A549 (cell line): Measurements from ENCODE around the gene KLHDC7B.

Experiments used
- CBX2 ChIP-seq: fragments of 200-600 bp; sonication (generic); IDR thresholded peaks from 2 replicates; pipeline ENCODE4 v1.6.1; 2016; ENCODE audit warnings: low read depth, mild to moderate bottlenecking, borderline replicate concordance
- CEBPB ChIP-seq, 2 experiments: fragments of >200 bp in 1 of 2; sonication (Bioruptor Twin) in 1 of 2; formaldehyde crosslinking in 1 of 2; IDR thresholded peaks; 2 replicates each; pipeline ENCODE4 v1.6.1; 2012 to 2016
- MAZ ChIP-seq: fragments of 150-350 bp; IDR thresholded peaks from 2 replicates; pipeline ENCODE4 v1.6.1; 2014; ENCODE audit warnings: antibody characterized with exemption, low read depth, low read length, borderline replicate concordance
- MYC ChIP-seq: IDR thresholded peaks from 2 replicates; pipeline ENCODE4 v1.6.1; 2012; ENCODE audit warnings: mild to moderate bottlenecking, inconsistent platforms, low read length, improper control_type of control experiment, borderline replicate concordance
- POLR2A ChIP-seq: IDR thresholded peaks from 2 replicates; pipeline ENCODE4 v1.6.1; 2012; ENCODE audit warnings: mild to moderate bottlenecking, low read length
- RAD21 ChIP-seq, 2 experiments: fragments of >200 bp in 1 of 2; sonication (Bioruptor Twin) in 1 of 2; formaldehyde crosslinking in 1 of 2; IDR thresholded peaks in 1 of 2; conservative IDR thresholded peaks in 1 of 2; 2 replicates in 1 of 2; 3 replicates in 1 of 2; pipeline ENCODE4 v1.6.1; 2012 to 2018; ENCODE audit warnings: inconsistent platforms in 1 of 2
- SMC3 ChIP-seq: fragments of >200 bp; sonication (Bioruptor Twin); formaldehyde crosslinking; IDR thresholded peaks from 3 replicates; pipeline ENCODE4 v1.6.1; 2018; ENCODE audit warnings: inconsistent platforms
- SREBF2 ChIP-seq: fragments of 450-650 bp; IDR thresholded peaks from 2 replicates; pipeline ENCODE4 v1.6.1; 2014; ENCODE audit warnings: mild to moderate bottlenecking, moderate library complexity
- TF ChIP-seq, protein P1 (sequence below): fragments of >200 bp; sonication (Bioruptor Twin); formaldehyde crosslinking; IDR thresholded peaks from 3 replicates; pipeline ENCODE4 v1.5.1; 2016
- TF ChIP-seq, protein P2 (sequence below): fragments of 200-600 bp; sonication (generic); IDR thresholded peaks from 2 replicates; pipeline ENCODE4 v1.6.1; 2016; ENCODE audit warnings: antibody characterized with exemption, mild to moderate bottlenecking, moderate library complexity
- TF ChIP-seq, protein P3 (sequence below): fragments of 250-450 bp; sonication (Bioruptor Pico); IDR thresholded peaks from 2 replicates; pipeline ENCODE4 v1.5.0; 2020; ENCODE audit warnings: low read depth, mild to moderate bottlenecking, moderate library complexity

DNA sequence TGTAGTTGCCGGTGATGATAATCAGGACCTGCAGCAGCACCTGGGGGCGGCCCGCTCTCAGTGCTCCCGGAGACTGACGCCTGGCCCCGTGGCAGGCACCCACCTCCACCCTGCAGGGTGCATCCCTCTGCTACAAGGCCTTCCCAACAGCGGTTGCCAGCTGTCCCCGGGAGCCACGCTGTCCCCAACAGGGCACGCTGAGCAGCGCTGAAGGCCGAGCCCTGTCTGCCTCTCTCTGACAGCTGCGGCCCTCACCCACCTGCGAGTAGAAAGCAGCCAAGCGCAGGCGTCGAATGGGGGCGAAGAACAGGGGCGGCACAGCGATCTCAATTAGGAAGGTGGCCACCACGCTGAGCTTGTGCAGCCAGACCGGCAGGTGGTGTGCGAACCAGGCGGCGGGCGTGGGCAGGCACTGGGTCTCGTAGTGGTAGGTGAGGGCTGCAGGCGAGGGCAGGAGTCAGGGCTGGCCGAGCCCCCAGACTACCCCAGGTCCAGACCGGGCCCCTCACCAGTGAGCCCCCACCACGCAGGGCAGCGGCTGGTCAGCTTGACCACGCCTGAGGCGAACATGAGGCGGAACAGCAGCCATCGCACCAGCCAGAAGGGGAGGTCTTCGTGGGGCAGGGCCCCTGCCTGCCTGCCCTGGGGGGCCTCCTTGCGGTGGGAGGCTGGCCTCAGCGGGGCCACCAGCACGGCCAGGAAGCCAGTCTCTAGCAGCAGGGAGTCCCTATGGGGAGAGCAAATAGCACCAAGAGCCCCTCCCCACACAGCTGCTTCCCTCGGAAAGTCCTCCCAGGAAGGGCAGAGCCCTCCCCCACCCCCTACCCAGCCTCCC, 39.7 kb upstream of the KLHDC7B start:
- TF ChIP-seq, protein P1, sequence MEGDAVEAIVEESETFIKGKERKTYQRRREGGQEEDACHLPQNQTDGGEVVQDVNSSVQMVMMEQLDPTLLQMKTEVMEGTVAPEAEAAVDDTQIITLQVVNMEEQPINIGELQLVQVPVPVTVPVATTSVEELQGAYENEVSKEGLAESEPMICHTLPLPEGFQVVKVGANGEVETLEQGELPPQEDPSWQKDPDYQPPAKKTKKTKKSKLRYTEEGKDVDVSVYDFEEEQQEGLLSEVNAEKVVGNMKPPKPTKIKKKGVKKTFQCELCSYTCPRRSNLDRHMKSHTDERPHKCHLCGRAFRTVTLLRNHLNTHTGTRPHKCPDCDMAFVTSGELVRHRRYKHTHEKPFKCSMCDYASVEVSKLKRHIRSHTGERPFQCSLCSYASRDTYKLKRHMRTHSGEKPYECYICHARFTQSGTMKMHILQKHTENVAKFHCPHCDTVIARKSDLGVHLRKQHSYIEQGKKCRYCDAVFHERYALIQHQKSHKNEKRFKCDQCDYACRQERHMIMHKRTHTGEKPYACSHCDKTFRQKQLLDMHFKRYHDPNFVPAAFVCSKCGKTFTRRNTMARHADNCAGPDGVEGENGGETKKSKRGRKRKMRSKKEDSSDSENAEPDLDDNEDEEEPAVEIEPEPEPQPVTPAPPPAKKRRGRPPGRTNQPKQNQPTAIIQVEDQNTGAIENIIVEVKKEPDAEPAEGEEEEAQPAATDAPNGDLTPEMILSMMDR: no peak
- TF ChIP-seq POLR2A (no peak), MAZ (no peak), MYC (no peak), CEBPB (IDR thresholded peaks at IDR 0.05) (no peak), CBX2 (no peak), SREBF2 (no peak), RAD21 (conservative IDR thresholded peaks at IDR 0.05 in 1 of 2, IDR thresholded peaks at IDR 0.05 in 1 of 2) (no peak), SMC3 (no peak)
- TF ChIP-seq, protein P2, sequence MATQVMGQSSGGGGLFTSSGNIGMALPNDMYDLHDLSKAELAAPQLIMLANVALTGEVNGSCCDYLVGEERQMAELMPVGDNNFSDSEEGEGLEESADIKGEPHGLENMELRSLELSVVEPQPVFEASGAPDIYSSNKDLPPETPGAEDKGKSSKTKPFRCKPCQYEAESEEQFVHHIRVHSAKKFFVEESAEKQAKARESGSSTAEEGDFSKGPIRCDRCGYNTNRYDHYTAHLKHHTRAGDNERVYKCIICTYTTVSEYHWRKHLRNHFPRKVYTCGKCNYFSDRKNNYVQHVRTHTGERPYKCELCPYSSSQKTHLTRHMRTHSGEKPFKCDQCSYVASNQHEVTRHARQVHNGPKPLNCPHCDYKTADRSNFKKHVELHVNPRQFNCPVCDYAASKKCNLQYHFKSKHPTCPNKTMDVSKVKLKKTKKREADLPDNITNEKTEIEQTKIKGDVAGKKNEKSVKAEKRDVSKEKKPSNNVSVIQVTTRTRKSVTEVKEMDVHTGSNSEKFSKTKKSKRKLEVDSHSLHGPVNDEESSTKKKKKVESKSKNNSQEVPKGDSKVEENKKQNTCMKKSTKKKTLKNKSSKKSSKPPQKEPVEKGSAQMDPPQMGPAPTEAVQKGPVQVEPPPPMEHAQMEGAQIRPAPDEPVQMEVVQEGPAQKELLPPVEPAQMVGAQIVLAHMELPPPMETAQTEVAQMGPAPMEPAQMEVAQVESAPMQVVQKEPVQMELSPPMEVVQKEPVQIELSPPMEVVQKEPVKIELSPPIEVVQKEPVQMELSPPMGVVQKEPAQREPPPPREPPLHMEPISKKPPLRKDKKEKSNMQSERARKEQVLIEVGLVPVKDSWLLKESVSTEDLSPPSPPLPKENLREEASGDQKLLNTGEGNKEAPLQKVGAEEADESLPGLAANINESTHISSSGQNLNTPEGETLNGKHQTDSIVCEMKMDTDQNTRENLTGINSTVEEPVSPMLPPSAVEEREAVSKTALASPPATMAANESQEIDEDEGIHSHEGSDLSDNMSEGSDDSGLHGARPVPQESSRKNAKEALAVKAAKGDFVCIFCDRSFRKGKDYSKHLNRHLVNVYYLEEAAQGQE: no peak
- TF ChIP-seq, protein P3, sequence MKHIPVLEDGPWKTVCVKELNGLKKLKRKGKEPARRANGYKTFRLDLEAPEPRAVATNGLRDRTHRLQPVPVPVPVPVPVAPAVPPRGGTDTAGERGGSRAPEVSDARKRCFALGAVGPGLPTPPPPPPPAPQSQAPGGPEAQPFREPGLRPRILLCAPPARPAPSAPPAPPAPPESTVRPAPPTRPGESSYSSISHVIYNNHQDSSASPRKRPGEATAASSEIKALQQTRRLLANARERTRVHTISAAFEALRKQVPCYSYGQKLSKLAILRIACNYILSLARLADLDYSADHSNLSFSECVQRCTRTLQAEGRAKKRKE: no peak
